KMS-11 (cell line): ENCODE measurements around the gene KRTAP10-12.

Experiments
- H2AFZ ChIP-seq: fragments of 200-600 bp; sonication (generic); 2 replicates; pipeline ENCODE4 v1.6.1; 2016; ENCODE audit warnings: antibody characterized with exemption, mixed run types, low read depth
- H3K27ac ChIP-seq: fragments of 200-600 bp; sonication (generic); 2 replicates; pipeline ENCODE4 v1.6.1; 2016; ENCODE audit warnings: mild to moderate bottlenecking, mixed run types
- H3K27me3 ChIP-seq: fragments of 200-600 bp; sonication (generic); 2 replicates; pipeline ENCODE4 v1.6.1; 2017; ENCODE audit warnings: mild to moderate bottlenecking, low read depth, mixed run types, moderate library complexity; ENCODE audit not compliant: insufficient read depth
- H3K36me3 ChIP-seq: fragments of 200-600 bp; sonication (generic); 2 replicates; pipeline ENCODE4 v1.6.1; 2017; ENCODE audit warnings: mild to moderate bottlenecking, mixed run types; ENCODE audit not compliant: insufficient read depth
- H3K4me1 ChIP-seq: fragments of 200-600 bp; sonication (generic); 2 replicates; pipeline ENCODE4 v1.6.1; 2016; ENCODE audit warnings: mild to moderate bottlenecking, low read depth, mixed run types; ENCODE audit not compliant: poor library complexity, severe bottlenecking
- H3K4me2 ChIP-seq: fragments of 200-600 bp; sonication (generic); 2 replicates; pipeline ENCODE4 v1.7.0; 2016; ENCODE audit warnings: mild to moderate bottlenecking, mixed run types
- H3K4me3 ChIP-seq: fragments of 200-600 bp; sonication (generic); IDR thresholded peaks from 2 replicates; pipeline ENCODE4 v1.6.1; 2017; ENCODE audit warnings: low read depth, low read length, mixed read lengths; ENCODE audit not compliant: insufficient read depth
- H3K79me2 ChIP-seq: fragments of 200-600 bp; sonication (generic); 2 replicates; pipeline ENCODE4 v1.6.1; 2016; ENCODE audit warnings: low read depth, mixed run types; ENCODE audit not compliant: insufficient read depth
- H3K9ac ChIP-seq: fragments of 200-600 bp; sonication (generic); 2 replicates; pipeline ENCODE4 v1.6.1; 2016; ENCODE audit warnings: mild to moderate bottlenecking, mixed run types
- H4K20me1 ChIP-seq: fragments of 200-600 bp; sonication (generic); 2 replicates; pipeline ENCODE4 v1.6.1; 2016; ENCODE audit warnings: mild to moderate bottlenecking, mixed run types; ENCODE audit not compliant: insufficient read depth
- TF ChIP-seq, protein P1 (sequence below): fragments of 200-600 bp; sonication (generic); conservative IDR thresholded peaks from 2 replicates; pipeline ENCODE4 v1.6.1; 2017; ENCODE audit warnings: low read depth, mild to moderate bottlenecking, antibody characterized with exemption, low read length, moderate library complexity, mixed read lengths

The KRTAP10-12 gene

GRCh38 chr21:44654576-44655175, 42.3 kb upstream of the KRTAP10-12 start, which contains the start of gene KRTAP12-4:
Gene KRTAP12-4, minus strand, starts transcription at chr21:44654659. Its CDS starts 45 bp downstream, at chr21:44654614.
- Histone ChIP-seq H2AFZ (no peak within 1 kb of the TSS), H3K27me3 (peaks cover 44% of the 10 kb centered on the region), H3K4me1 (no peaks in the 10 kb centered on the region), H3K36me3 (no peaks in the 10 kb centered on the region), H3K79me2 (no peaks in the 10 kb centered on the region), H3K9ac (no peak within 1 kb of the TSS), H3K4me3 (no peak within 1 kb of the TSS), H3K27ac (no peak within 1 kb of the TSS), H3K4me2 (no peak within 1 kb of the TSS), H4K20me1 (no peaks in the 10 kb centered on the region)
- TF ChIP-seq, protein P1, sequence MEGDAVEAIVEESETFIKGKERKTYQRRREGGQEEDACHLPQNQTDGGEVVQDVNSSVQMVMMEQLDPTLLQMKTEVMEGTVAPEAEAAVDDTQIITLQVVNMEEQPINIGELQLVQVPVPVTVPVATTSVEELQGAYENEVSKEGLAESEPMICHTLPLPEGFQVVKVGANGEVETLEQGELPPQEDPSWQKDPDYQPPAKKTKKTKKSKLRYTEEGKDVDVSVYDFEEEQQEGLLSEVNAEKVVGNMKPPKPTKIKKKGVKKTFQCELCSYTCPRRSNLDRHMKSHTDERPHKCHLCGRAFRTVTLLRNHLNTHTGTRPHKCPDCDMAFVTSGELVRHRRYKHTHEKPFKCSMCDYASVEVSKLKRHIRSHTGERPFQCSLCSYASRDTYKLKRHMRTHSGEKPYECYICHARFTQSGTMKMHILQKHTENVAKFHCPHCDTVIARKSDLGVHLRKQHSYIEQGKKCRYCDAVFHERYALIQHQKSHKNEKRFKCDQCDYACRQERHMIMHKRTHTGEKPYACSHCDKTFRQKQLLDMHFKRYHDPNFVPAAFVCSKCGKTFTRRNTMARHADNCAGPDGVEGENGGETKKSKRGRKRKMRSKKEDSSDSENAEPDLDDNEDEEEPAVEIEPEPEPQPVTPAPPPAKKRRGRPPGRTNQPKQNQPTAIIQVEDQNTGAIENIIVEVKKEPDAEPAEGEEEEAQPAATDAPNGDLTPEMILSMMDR, result no peak

DNA sequence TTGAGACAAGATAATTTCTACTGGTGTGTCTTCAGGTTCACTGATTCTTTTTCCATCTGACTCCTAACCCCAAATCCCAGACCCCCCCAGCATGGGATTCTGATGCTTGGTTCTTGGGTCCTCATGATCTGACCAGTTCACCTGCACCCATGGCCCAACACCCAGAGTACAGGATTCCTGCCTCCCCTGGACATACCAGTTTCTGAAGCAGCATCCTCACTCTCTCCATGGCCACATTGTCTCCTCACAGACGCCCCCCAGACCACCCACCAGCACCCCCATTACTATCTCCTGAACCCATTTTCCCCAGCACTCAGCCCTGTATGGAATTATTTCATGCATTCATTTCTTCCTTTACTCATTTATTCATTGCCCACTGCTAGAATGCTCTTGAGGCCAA, 40.1 kb upstream of the KRTAP10-12 start:
- no peaks in the 10 kb centered on the region for H3K4me1 ChIP-seq
- H3K36me3 ChIP-seq, result no peaks in the 10 kb centered on the region
- TF ChIP-seq, protein P1, result no peak
- no peak overlapping the region for H2AFZ ChIP-seq
- peaks cover 33% of the 10 kb centered on the region for H3K27me3 ChIP-seq
- no peak overlapping the region for H3K9ac ChIP-seq
- no peak overlapping the region for H3K4me2 ChIP-seq
- no peak overlapping the region for H3K4me3 ChIP-seq
- H3K27ac ChIP-seq, result no peak overlapping the region
- H4K20me1 ChIP-seq, result no peaks in the 10 kb centered on the region
- H3K79me2 ChIP-seq, result no peaks in the 10 kb centered on the region

DNA sequence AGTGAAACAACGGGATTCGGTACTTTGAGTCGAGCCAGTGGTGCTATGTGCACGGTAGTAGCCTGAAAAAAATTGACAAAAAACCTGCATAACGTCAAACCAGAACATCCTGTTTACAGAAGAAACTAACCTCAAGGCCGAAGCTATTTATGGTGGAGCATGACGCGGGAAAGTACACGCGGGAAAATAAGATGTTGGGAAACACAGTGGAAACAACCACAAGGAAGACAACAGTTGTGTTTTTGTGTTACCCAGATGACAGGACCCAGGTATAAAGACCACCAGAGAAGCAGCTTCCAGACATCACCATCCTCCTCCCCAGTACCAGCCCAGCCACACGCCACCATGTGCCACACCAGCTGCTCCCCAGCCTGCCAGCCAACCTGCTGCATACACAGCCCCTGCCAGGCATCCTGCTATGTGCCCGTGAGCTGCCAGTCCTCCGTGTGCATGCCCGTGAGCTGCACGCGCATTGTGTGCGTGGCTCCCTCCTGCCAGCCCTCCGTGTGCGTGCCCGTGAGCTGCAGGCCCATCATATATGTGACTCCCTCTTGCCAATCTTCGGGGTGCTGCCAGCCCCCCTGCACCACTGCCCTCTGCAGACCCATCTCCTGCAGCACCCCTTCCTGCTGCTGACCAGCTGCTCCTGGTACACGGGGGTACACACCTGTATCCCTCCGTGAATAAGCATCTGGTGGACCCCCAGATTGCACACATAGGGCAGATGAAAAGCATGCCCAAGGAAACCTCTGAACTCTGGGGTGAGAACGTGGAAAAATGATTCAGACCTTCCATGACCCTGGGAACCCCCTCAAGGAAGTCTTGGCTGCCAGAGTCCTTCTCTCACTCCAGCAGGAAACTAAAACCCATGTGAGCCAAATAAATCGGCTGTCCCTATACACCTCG, 39.1 kb upstream of the KRTAP10-12 start, which contains the start of gene KRTAP12-3:
Gene KRTAP12-3 (plus strand): TSS at position 298 of the 906 bp plus-strand sequence. CDS start 48 bp downstream, at position 346.
- no peaks in the 10 kb centered on the region for H4K20me1 ChIP-seq
- peaks cover 32% of the 10 kb centered on the region for H3K27me3 ChIP-seq
- H3K4me3 ChIP-seq, result no peak within 1 kb of the TSS
- H3K4me2 ChIP-seq, result no peak within 1 kb of the TSS
- H2AFZ ChIP-seq, result no peak within 1 kb of the TSS
- TF ChIP-seq, protein P1, result no peak
- H3K9ac ChIP-seq, result no peak within 1 kb of the TSS
- no peaks in the 10 kb centered on the region for H3K4me1 ChIP-seq
- no peak within 1 kb of the TSS for H3K27ac ChIP-seq
- H3K36me3 ChIP-seq, result no peaks in the 10 kb centered on the region
- no peaks in the 10 kb centered on the region for H3K79me2 ChIP-seq

DNA sequence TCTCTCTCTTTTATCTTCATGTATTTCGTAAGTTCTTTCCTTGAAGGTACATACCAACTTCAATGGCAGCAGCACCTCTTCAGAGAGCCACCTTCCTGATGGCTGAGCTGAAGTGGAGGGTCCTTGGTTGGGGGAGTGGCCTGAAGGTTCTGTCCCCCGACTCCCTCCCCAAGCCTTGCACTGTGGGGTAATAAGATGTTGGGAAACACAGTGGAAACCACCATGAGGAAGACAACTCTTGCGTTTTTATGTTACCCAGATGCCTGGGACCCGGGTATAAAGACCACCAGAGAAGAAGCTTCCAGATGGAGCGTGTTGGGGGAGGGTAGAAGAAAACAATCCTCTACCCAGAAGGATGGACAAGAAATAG, 38.4 kb upstream of the KRTAP10-12 start:
- TF ChIP-seq, protein P1, result no peak
- no peak overlapping the region for H3K4me2 ChIP-seq

More for the DNA sequence above, 38.4 kb upstream of the KRTAP10-12 start:
- no peaks in the 10 kb centered on the region for H3K79me2 ChIP-seq
- no peak overlapping the region for H3K9ac ChIP-seq
- no peaks in the 10 kb centered on the region for H3K36me3 ChIP-seq
- no peaks in the 10 kb centered on the region for H4K20me1 ChIP-seq
- no peak overlapping the region for H2AFZ ChIP-seq
- no peak overlapping the region for H3K27ac ChIP-seq
- H3K27me3 ChIP-seq, result peaks cover 30% of the 10 kb centered on the region
- H3K4me3 ChIP-seq, result no peak overlapping the region
- H3K4me1 ChIP-seq, result no peaks in the 10 kb centered on the region
